PC-9 (cell line): ENCODE measurements around the gene KIN. TPM values are rescaled to one million over a fixed set of nuclear protein-coding genes. Genes with fewer than 3 reads are reported as not detected.
"Not testable (repeated sequence)": the region's sequence is repeated elsewhere in the genome, so short reads cannot be mapped to it uniquely, and the experiment has no call there.

Experiments
- BruUV-seq: library from RNA; stranded (reverse); fragments of 400-500 nt; replicated peaks from 2 replicates; lab custom pipeline; 2021; lab: Mats Ljungman, UMichigan
- CTCF ChIA-PET: fragments of 300-600 bp; sonication (Branson Sonifier 250); formaldehyde crosslinking; loops from one replicate; lab custom pipeline; 2022; ENCODE audit warnings: antibody characterized with exemption; lab: Charles Lee
- POLR2A ChIA-PET: fragments of 300-600 bp; sonication (Branson Sonifier 250); formaldehyde crosslinking; loops from one replicate; lab custom pipeline; 2022; ENCODE audit warnings: antibody characterized with exemption; ENCODE audit not compliant: unreplicated experiment; lab: Charles Lee
- DNase-seq, 2 experiments: peaks; one replicate each; pipeline versions ENCODE4 v3.0.0 to v3.0.0-alpha.2; 2015 to 2022; ENCODE audit warnings: mixed read lengths in 1 of 2
- H2AFZ ChIP-seq: fragments of 200-600 bp; sonication (generic); 2 replicates; pipeline ENCODE4 v1.8.1; 2017; ENCODE audit warnings: antibody characterized with exemption
- H3F3A ChIP-seq: fragments of 200-600 bp; sonication (generic); 2 replicates; pipeline ENCODE4 v1.8.1; 2017; ENCODE audit warnings: antibody characterized with exemption, mild to moderate bottlenecking, low read depth; ENCODE audit not compliant: insufficient read depth
- H3K27ac ChIP-seq: fragments of 200-600 bp; sonication (generic); 2 replicates; pipeline ENCODE4 v1.6.1; 2016; ENCODE audit warnings: mixed run types
- H3K27me3 ChIP-seq: fragments of 200-600 bp; sonication (generic); 2 replicates; pipeline ENCODE4 v1.6.1; 2016; ENCODE audit warnings: low read depth, mixed run types; ENCODE audit not compliant: insufficient read depth
- H3K36me3 ChIP-seq: fragments of 200-600 bp; sonication (generic); 2 replicates; pipeline ENCODE4 v1.6.1; 2016; ENCODE audit warnings: low read depth, mixed run types
- H3K4me1 ChIP-seq: fragments of 200-600 bp; sonication (generic); replicated peaks from 2 replicates; pipeline ENCODE4 v1.6.1; 2016; ENCODE audit warnings: mixed run types; ENCODE audit not compliant: insufficient read depth
- H3K4me2 ChIP-seq: fragments of 200-600 bp; sonication (generic); 2 replicates; pipeline ENCODE4 v1.6.1; 2017; ENCODE audit warnings: mixed run types
- H3K4me3 ChIP-seq: fragments of 200-600 bp; sonication (generic); 2 replicates; pipeline ENCODE4 v1.6.1; 2016; ENCODE audit warnings: mixed run types
- H3K79me2 ChIP-seq: fragments of 200-600 bp; sonication (generic); 2 replicates; pipeline ENCODE4 v1.6.1; 2017; ENCODE audit warnings: low read depth, mixed run types
- H3K9me2 ChIP-seq: fragments of 200-600 bp; sonication (generic); 2 replicates; pipeline ENCODE4 v1.8.1; 2017; ENCODE audit warnings: mild to moderate bottlenecking; ENCODE audit not compliant: insufficient read depth
- H3K9me3 ChIP-seq: fragments of 200-600 bp; sonication (generic); 2 replicates; pipeline ENCODE4 v1.8.1; 2016; ENCODE audit warnings: low read depth; ENCODE audit not compliant: insufficient read depth
- H4K20me1 ChIP-seq: fragments of 200-600 bp; sonication (generic); 2 replicates; pipeline ENCODE4 v1.8.1; 2017; ENCODE audit not compliant: insufficient read depth
- EZH2 ChIP-seq: fragments of 200-600 bp; sonication (generic); IDR thresholded peaks from 2 replicates; pipeline ENCODE4 v1.8.0; 2017; ENCODE audit warnings: antibody characterized with exemption, low read depth
- intact Hi-C: fragments of 100-400 bp; cut with micrococcal nuclease; formaldehyde crosslinking; loops from one replicate; pipeline ENCODE4 v1.10.0; 2022; ENCODE audit not compliant: unreplicated experiment
- total RNA-seq: library from RNA; stranded (reverse); gene quantifications from 2 replicates; pipeline ENCODE4 v1.2.3, GENCODE V29; 2021
- TF ChIP-seq, protein P1 (sequence below): fragments of 200-600 bp; sonication (generic); conservative IDR thresholded peaks from 2 replicates; pipeline ENCODE4 v1.6.1; 2017; ENCODE audit warnings: mixed run types, antibody characterized with exemption, mild to moderate bottlenecking, moderate library complexity

The KIN gene
- total RNA-seq, 1 experiment from 2014 or later, result 10.4 TPM

DNA sequence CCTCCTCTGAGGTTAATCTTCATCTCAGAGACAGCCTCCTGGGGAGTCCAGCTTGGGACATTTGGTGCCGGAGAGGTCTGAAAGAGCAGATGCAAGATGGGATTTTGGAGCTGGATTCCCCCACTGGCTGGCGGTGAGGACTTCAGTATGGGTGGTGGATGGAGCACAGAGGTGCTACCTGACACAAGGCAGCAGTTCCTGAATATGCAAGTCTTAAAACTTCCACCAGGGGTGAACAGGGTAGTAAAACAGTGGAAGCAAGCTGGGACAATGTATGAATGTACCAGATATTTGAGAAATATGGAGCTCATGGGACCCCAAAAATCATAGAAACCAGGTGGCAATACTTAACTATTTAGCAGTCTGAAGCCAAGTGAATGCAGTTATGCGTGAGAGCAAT lies 25.7 kb upstream of the KIN start:
- intact Hi-C loops, result no loop called here
- Histone ChIP-seq H3K9me3 (no peaks in the 10 kb centered on the region), H3F3A (no peaks in the 10 kb centered on the region), H3K4me2 (no peak overlapping the region), H3K27ac (no peak overlapping the region), H4K20me1 (no peaks in the 10 kb centered on the region), H3K36me3 (no peaks in the 10 kb centered on the region), H3K4me1 (0 out of 2 replicates have a peak, but pooled peaks cover 5% of the 10 kb centered on the region), H2AFZ (no peak overlapping the region), H3K4me3 (no peak overlapping the region), H3K9me2 (no peaks in the 10 kb centered on the region), H3K79me2 (peaks cover 6% of the 10 kb centered on the region; the same call in 1 of the 2 replicates), H3K27me3 (no peaks in the 10 kb centered on the region)
- no peak for TF ChIP-seq EZH2
- CTCF ChIA-PET, result no interaction called here
- no TSS peak for BruUV-seq
- POLR2A ChIA-PET, result no interaction called here
- no peak for DNase-seq

DNA sequence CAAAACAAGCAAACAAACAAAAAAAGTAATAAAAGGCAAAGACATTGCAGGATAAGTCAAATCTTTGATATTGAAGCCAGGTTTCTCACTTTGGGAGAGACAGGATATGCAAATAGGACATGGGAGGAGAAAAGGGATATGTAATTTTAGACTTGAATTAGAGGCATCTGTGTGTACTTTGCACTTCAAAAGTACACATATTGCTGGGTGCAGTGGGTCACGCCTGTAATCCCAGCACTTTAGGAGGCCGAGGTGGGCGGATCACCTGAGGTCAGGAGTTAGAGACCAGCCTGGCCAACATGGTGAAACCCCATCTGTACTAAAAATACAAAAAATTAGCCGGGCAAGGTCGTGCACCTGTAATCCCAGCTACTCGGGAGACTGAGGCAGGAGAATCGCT lies 23.9 kb upstream of the KIN start:
- H3K4me1 ChIP-seq, CTCF ChIA-PET, H3K27me3 ChIP-seq, H3K4me3 ChIP-seq, H3K36me3 ChIP-seq, POLR2A ChIA-PET, DNase-seq, intact Hi-C loops, H3K79me2 ChIP-seq, H2AFZ ChIP-seq, BruUV-seq, H3K9me3 ChIP-seq, H3K4me2 ChIP-seq, H3K27ac ChIP-seq, H3F3A ChIP-seq, H4K20me1 ChIP-seq, H3K9me2 ChIP-seq: not testable (repeated sequence)

DNA sequence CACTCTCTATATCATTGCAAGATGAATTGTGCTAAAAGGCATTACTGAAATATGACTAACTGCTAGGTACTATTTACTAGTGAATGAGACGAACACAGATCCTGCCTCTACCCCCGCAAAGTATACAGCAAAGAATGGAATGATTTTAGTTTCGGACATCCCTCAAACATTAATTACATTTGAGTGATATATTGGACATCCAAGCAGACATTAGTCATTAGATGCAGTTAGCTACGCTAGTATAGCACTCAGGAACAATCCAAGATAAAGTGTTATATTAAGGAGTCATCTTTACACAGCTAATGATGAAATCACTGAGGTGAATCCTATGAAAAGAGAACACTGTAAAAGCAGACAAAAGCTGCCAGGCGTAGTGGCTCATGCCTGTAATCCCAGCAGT lies 23.2 kb upstream of the KIN start:
- ChIA-PET POLR2A (no interaction called here), CTCF (no interaction called here)
- H3K4me2 ChIP-seq, result no peak overlapping the region
- no peak overlapping the region for H3K4me3 ChIP-seq
- H3K36me3 ChIP-seq, result no peaks in the 10 kb centered on the region
- H2AFZ ChIP-seq, result no peak overlapping the region
- intact Hi-C loops, result no loop called here
- BruUV-seq, result no TSS peak
- no peaks in the 10 kb centered on the region for H3F3A ChIP-seq
- no peaks in the 10 kb centered on the region for H3K9me2 ChIP-seq
- no peaks in the 10 kb centered on the region for H3K9me3 ChIP-seq
- TF ChIP-seq, protein P1, sequence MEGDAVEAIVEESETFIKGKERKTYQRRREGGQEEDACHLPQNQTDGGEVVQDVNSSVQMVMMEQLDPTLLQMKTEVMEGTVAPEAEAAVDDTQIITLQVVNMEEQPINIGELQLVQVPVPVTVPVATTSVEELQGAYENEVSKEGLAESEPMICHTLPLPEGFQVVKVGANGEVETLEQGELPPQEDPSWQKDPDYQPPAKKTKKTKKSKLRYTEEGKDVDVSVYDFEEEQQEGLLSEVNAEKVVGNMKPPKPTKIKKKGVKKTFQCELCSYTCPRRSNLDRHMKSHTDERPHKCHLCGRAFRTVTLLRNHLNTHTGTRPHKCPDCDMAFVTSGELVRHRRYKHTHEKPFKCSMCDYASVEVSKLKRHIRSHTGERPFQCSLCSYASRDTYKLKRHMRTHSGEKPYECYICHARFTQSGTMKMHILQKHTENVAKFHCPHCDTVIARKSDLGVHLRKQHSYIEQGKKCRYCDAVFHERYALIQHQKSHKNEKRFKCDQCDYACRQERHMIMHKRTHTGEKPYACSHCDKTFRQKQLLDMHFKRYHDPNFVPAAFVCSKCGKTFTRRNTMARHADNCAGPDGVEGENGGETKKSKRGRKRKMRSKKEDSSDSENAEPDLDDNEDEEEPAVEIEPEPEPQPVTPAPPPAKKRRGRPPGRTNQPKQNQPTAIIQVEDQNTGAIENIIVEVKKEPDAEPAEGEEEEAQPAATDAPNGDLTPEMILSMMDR, result no peak
- TF ChIP-seq EZH2, result no peak
- H3K27me3 ChIP-seq, result no peaks in the 10 kb centered on the region
- no peaks in the 10 kb centered on the region for H3K79me2 ChIP-seq
- H3K27ac ChIP-seq, result no peak overlapping the region
- H4K20me1 ChIP-seq, result no peaks in the 10 kb centered on the region
- no peaks in the 10 kb centered on the region for H3K4me1 ChIP-seq
- no peak for DNase-seq

DNA sequence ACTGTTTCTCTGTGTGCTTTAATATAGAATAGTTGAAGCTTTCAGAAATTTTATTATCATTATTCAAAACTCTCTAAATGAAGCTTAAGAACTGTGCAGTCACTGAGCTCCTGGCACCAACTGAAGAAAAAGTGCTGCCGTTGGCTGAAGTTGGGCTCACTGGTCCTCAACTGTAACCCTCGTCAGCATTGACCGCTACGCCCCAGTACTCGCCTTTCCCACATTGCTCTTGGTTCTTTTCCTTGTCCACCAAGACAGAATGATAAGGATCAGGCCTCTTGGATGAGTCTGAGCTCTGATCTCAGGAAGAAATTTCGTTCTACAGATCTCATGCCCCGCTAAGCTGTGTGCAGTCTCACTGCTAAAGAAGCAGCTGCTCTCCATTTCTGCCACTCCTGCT lies 22.6 kb upstream of the KIN start:
- Histone ChIP-seq H3K4me3 (no peak overlapping the region), H3K4me1 (no peaks in the 10 kb centered on the region), H3K36me3 (no peaks in the 10 kb centered on the region), H3K79me2 (no peaks in the 10 kb centered on the region), H2AFZ (no peak overlapping the region), H3K9me3 (no peaks in the 10 kb centered on the region), H3K27me3 (no peaks in the 10 kb centered on the region), H3F3A (no peaks in the 10 kb centered on the region), H3K9me2 (no peaks in the 10 kb centered on the region), H3K4me2 (no peak overlapping the region), H4K20me1 (no peaks in the 10 kb centered on the region), H3K27ac (no peak overlapping the region)
- no peak for DNase-seq
- ChIA-PET POLR2A (no interaction called here), CTCF (no interaction called here)
- intact Hi-C loops, result no loop called here
- BruUV-seq, result TSS peak; percentile 21
- TF ChIP-seq EZH2, result no peak
- TF ChIP-seq, protein P1, result no peak
